OCI-LY7 (cell line): ENCODE data around the gene RRAGA. TPM values are rescaled to one million over a fixed set of nuclear protein-coding genes. Genes with fewer than 3 reads are reported as not detected.
A peak's percentile ranks its signal among the peaks of the same experiment; 100 is the strongest.
"Not testable (repeated sequence)": the region's sequence is repeated elsewhere in the genome, so short reads cannot be mapped to it uniquely, and the experiment has no call there.

Source experiments
- BruUV-seq: library from RNA; stranded (reverse); fragments of 400-500 nt; replicated peaks from 2 replicates; lab custom pipeline; 2021; lab: Mats Ljungman, UMichigan
- CTCF ChIA-PET: fragments of 300-600 bp; sonication (Branson Sonifier 250); formaldehyde crosslinking; loops from one replicate; lab custom pipeline; 2022; ENCODE audit warnings: antibody characterized with exemption; ENCODE audit not compliant: unreplicated experiment; lab: Charles Lee
- POLR2A ChIA-PET: fragments of 300-600 bp; sonication (Branson Sonifier 250); formaldehyde crosslinking; loops from one replicate; lab custom pipeline; 2022; ENCODE audit warnings: antibody characterized with exemption; lab: Charles Lee
- DNase-seq: peaks from one replicate; pipeline ENCODE4 v3.0.0-alpha.2; 2015; ENCODE audit warnings: low spot score
- H2AFZ ChIP-seq: fragments of 200-600 bp; sonication (generic), shearing (Covaris generic); 2 replicates; pipeline ENCODE4 v1.6.1; 2014; ENCODE audit warnings: mild to moderate bottlenecking, antibody characterized with exemption, low read length, moderate library complexity
- H3K27ac ChIP-seq: fragments of 200-600 bp; sonication (generic); 2 replicates; pipeline ENCODE4 v1.5.1; 2014; ENCODE audit warnings: mixed run types, low read depth, mild to moderate bottlenecking, moderate library complexity, low read length, inconsistent platforms; ENCODE audit not compliant: poor library complexity, severe bottlenecking
- H3K36me3 ChIP-seq: fragments of 200-600 bp; sonication (generic); 2 replicates; pipeline ENCODE4 v1.6.1; 2014; ENCODE audit warnings: mild to moderate bottlenecking, antibody characterized with exemption, low read length, moderate library complexity, mixed read lengths; ENCODE audit not compliant: insufficient read depth
- H3K4me1 ChIP-seq: fragments of 200-600 bp; sonication (generic); 2 replicates; pipeline ENCODE4 v1.5.1; 2014; ENCODE audit warnings: mild to moderate bottlenecking, low read length; ENCODE audit not compliant: insufficient read depth, poor library complexity, severe bottlenecking
- H3K4me2 ChIP-seq: fragments of 200-600 bp; sonication (generic); 2 replicates; pipeline ENCODE4 v1.6.1; 2014; ENCODE audit warnings: mild to moderate bottlenecking, low read length
- H3K4me3 ChIP-seq: fragments of 200-600 bp; sonication (generic); 2 replicates; pipeline ENCODE4 v1.5.1; 2014; ENCODE audit warnings: mild to moderate bottlenecking, low read depth, low read length; ENCODE audit not compliant: poor library complexity, severe bottlenecking
- H3K79me2 ChIP-seq: fragments of 200-600 bp; sonication (generic); 2 replicates; pipeline ENCODE4 v1.6.1; 2016; ENCODE audit warnings: low read depth, mild to moderate bottlenecking, low read length, moderate library complexity, mixed read lengths; ENCODE audit not compliant: insufficient read depth
- H3K9me2 ChIP-seq: fragments of 200-600 bp; sonication (generic); 2 replicates; pipeline ENCODE4 v1.6.1; 2016; ENCODE audit warnings: mild to moderate bottlenecking, low read length, mixed read lengths; ENCODE audit not compliant: insufficient read depth
- H3K9me3 ChIP-seq: fragments of 200-600 bp; sonication (generic); 2 replicates; pipeline ENCODE4 v1.6.1; 2014; ENCODE audit warnings: mild to moderate bottlenecking, mixed run types, low read length, mixed read lengths
- H4K20me1 ChIP-seq: fragments of 200-600 bp; sonication (generic); 2 replicates; pipeline ENCODE4 v1.6.1; 2014; ENCODE audit warnings: mild to moderate bottlenecking, antibody characterized with exemption, low read length, moderate library complexity, mixed read lengths; ENCODE audit not compliant: insufficient read depth
- CTCF ChIP-seq: fragments of 200-600 bp; sonication (generic); conservative IDR thresholded peaks from 2 replicates; pipeline ENCODE4 v1.5.1; 2014; ENCODE audit warnings: mild to moderate bottlenecking, antibody characterized with exemption, low read length, moderate library complexity, mixed read lengths
- EZH2phosphoT487 ChIP-seq: fragments of 200-600 bp; sonication (generic); IDR thresholded peaks from 2 replicates; pipeline ENCODE4 v1.6.1; 2018; ENCODE audit warnings: low read depth, borderline replicate concordance, mild to moderate bottlenecking, mixed run types, antibody characterized with exemption, low read length, moderate library complexity, mixed read lengths
- intact Hi-C: fragments of 100-400 bp; cut with micrococcal nuclease; formaldehyde crosslinking; loops from one replicate; pipeline ENCODE4 v1.10.0; 2022; ENCODE audit not compliant: unreplicated experiment
- small RNA-seq: library from RNA; depleted of rRNA; stranded (forward); fragments of <200 nt; gene quantifications from one replicate; pipeline ENCODE3, GENCODE V24; 2014
- total RNA-seq, 2 experiments: library from RNA; depleted of rRNA in 1 of 2; stranded (reverse); fragments of >200 nt in 1 of 2; shearing (Covaris generic) in 1 of 2; gene quantifications; 2 replicates each; pipeline ENCODE4 v1.2.3, GENCODE V29; 2014 to 2022

RRAGA gene
- total RNA-seq, 2 experiments from 2014 or later = 25.9 to 43.0 TPM

- Histone ChIP-seq H2AFZ (no peak overlapping the region), H4K20me1 (no peaks in the 10 kb centered on the region; the same call in none of the 2 replicates), H3K9me3 (no peaks in the 10 kb centered on the region), H3K36me3 (peaks cover 97% of the 10 kb centered on the region), H3K27ac (no peak overlapping the region), H3K4me3 (no peak overlapping the region), H3K4me1 (no peaks in the 10 kb centered on the region), H3K4me2 (no peak overlapping the region), H3K79me2 (no peaks in the 10 kb centered on the region), H3K9me2 (no peaks in the 10 kb centered on the region)
- BruUV-seq = no TSS peak
- CTCF ChIA-PET = no interaction called here
- TF ChIP-seq CTCF = no peak
- TF ChIP-seq EZH2phosphoT487 = no peak
- no peak for DNase-seq
- intact Hi-C loops = loop anchor here (5.0 kb wide), 1 partner anchor 370 kb away; no protein-coding TSS in a partner anchor
- POLR2A ChIA-PET = interaction anchor here (0.6 to 1.4 kb wide), 2 partner anchors 9 to 15 kb away, joined by 3 read pairs; no protein-coding TSS in a partner anchor
Observed at GRCh38 chr9:19087106-19088000, 38.1 kb downstream of the RRAGA start.

DNA sequence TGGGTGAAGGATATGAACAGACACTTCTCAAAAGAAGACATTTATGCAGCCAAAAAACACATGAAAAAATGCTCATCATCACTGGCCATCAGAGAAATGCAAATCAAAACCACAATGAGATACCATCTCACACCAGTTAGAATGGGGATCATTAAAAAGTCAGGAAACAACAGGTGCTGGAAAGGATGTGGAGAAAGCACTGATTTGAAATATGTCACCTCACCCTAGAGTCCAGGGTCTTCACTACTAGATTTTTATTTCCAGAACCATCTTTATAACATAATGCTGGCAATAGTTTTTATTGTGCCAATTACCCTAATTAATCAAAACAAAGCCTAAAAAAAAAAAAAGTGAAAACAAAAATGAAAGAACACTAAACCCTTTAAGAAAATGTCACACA is 48.2 kb downstream of the RRAGA start:
- intact Hi-C loops, H3K27ac ChIP-seq, DNase-seq, H3K9me2 ChIP-seq, CTCF ChIA-PET, H3K9me3 ChIP-seq, H2AFZ ChIP-seq, BruUV-seq: not testable (repeated sequence)
- POLR2A ChIA-PET = interaction anchor here (0.9 to 1.5 kb wide), 5 partner anchors 20 to 77 kb away, joined by 3 to 7 read pairs (median 4); partner anchors contain the start of gene RRAGA
- H3K79me2 ChIP-seq = peaks cover 82% of the 10 kb centered on the region
- peaks cover 83% of the 10 kb centered on the region for H3K36me3 ChIP-seq
- H4K20me1 ChIP-seq = peaks cover 12% of the 10 kb centered on the region; the same call in 1 of the 2 replicates
- H3K4me2 ChIP-seq = peak overlapping the region; percentile 55
- H3K4me3 ChIP-seq = peak overlapping the region; percentile 32
- H3K4me1 ChIP-seq = peaks cover 30% of the 10 kb centered on the region

Small RNA genes within 50 kb of the gene (small RNA-seq; reads per million reads assigned to genes)
- gene RF00019 (not detected), gene RNU6-264P (not detected), gene SCARNA8 (9.9 reads per million, percentile 95 among the genes with 10 or more reads in this experiment)

Other genes with a start within 250 kb of the RRAGA start
- not detected in 2 replicates for gene SAXO1, start 16.2 kb upstream of the RRAGA start, total RNA-seq (2014; rRNA removed; shearing (Covaris generic))
- 0.63 TPM in 1 of 2 replicates, not detected in the other for gene SAXO1, start 16.2 kb upstream of the RRAGA start, total RNA-seq (2022)
- gene HAUS6, start 53.5 kb downstream of the RRAGA start, total RNA-seq (2014; rRNA removed; shearing (Covaris generic)) = 25.7 and 32.8 TPM in 2 replicates
- 31.5 and 34.8 TPM in 2 replicates for gene HAUS6, start 53.5 kb downstream of the RRAGA start, total RNA-seq (2022)
- 6.2 and 7.8 TPM in 2 replicates for gene PLIN2, start 78.1 kb downstream of the RRAGA start, total RNA-seq (2014; rRNA removed; shearing (Covaris generic))
- 6.6 and 7.4 TPM in 2 replicates for gene PLIN2, start 78.1 kb downstream of the RRAGA start, total RNA-seq (2022)
- gene DENND4C, start 181.3 kb downstream of the RRAGA start, total RNA-seq (2014; rRNA removed; shearing (Covaris generic)) = 24.2 and 28.6 TPM in 2 replicates
- 18.8 and 27.4 TPM in 2 replicates for gene DENND4C, start 181.3 kb downstream of the RRAGA start, total RNA-seq (2022)